IPS-11a (cell line): Measurements from ENCODE around the gene PTGER3.

ENCODE experiments used
- H3K4me3 ChIP-seq: one replicate; pipeline ENCODE4 v1.5.1; 2013; ENCODE audit warnings: low read depth, low read length, control low read depth

The PTGER3 gene

DNA sequence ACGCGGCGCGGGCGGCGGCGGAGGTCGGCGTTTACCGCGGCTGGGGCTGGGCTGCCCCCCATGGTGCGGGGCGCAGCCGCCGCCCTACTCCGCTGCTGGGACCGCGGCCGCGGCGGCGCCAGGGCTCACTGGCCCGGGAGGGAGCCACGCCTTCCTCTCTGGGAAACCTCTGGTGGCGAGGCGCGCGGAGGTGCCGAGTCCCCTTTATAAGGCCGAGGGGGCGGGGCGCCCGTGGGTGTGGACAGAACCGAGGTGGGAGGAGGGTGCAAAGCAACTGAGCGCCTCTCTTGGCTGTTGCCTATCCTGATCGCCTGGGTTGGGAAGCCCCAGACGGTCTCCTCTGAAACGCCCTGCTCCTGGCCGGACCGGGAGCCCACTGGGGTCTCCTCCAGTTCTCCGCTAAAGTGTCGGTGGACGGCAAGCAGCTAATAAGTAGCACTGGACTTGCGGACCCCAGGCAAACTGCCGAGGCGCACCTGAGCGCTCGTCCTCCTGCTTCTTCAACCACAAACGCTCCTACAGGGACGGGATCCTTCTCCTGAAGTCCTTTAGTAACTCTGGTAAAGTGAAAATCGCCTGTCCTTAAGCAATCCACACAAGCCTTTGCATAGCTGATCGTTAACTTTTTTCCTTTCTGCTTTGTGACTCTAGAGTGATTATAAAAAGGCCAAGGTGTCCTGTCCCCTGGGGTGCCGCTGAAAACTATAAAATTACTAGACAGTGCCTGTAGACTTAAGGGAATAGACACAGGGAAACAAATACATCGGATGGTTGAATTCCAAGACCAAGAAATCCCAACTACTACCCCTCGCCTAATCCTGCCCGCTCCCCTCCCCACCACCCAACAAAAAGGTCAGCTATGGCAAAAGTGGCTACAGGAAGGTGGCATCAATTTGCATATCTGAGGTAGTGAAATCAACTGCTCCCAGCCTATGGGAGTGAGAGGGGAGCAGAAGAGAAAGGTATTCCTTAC is at the start of gene PTGER3:
Gene PTGER3, minus strand, starts transcription at position 182 of the 973 bp plus-strand sequence. CDS start 239 bp downstream, outside the sequence.
- peak within 1 kb of the TSS; percentile 39 for H3K4me3 ChIP-seq

- H3K4me3 ChIP-seq = no peak overlapping the region
Observed at GRCh38 chr1:71094913-71095312, 47.3 kb upstream of the PTGER3 start.

- no peak overlapping the region for H3K4me3 ChIP-seq
Observed at GRCh38 chr1:71093938-71094337, 46.3 kb upstream of the PTGER3 start.

- no peak overlapping the region for H3K4me3 ChIP-seq
Observed at GRCh38 chr1:71089536-71090270, 42.1 kb upstream of the PTGER3 start.

DNA sequence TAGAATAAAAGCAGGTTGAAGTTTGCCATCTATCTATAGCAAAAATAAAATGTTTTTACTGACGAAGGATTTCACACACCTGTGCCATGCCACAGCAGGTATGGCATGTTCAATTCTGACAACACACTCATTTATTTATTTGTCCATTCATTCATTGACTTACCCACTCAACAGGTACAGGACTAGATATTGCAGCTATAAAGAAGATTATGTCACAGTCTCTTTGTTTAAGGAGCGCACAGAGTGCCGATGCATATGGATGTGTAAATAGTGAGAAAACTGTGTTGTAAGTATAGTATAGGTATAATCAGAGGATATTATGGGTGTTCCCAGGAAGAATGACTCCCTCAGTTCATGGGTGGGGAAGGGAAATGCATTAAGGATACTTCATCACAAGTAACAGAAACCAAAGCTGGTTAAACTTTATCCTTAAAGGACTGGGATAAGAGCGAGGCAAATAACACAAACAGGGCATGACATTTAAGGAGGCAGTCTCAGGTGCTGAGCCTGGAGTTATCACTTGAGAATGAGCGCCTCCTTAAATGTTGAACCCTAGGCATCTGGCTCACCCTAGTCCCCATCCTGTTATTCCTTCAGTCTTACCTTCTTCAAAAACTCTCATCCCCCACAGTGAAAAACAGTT is 41.1 kb upstream of the PTGER3 start:
- no peak overlapping the region for H3K4me3 ChIP-seq

GRCh38 chr1:71087713-71088112 is 40.1 kb upstream of the PTGER3 start:
- no peak overlapping the region for H3K4me3 ChIP-seq

- H3K4me3 ChIP-seq = no peak overlapping the region
Observed at GRCh38 chr1:71087060-71087459, 39.4 kb upstream of the PTGER3 start.

DNA sequence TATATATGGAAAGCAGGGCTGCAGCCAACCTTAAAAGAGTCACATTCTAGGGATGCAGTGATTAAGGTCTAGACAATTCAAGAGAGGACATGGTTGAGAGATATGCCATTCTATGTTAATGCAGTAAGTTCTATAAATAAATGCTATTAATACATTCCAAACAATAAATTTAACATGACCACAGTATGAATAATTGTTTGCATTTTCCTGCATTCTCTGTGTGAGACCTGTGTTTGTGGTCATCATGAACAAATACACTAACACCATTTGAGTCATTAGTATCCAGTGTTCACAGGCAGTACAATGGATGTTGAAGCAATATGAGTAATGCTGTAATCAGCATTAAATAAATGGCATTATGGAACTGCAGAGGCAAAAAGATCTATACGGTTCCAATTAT is 38.7 kb upstream of the PTGER3 start:
- H3K4me3 ChIP-seq = no peak overlapping the region

GRCh38 chr1:71083271-71083670 is 35.7 kb upstream of the PTGER3 start:
- no peak overlapping the region for H3K4me3 ChIP-seq

DNA sequence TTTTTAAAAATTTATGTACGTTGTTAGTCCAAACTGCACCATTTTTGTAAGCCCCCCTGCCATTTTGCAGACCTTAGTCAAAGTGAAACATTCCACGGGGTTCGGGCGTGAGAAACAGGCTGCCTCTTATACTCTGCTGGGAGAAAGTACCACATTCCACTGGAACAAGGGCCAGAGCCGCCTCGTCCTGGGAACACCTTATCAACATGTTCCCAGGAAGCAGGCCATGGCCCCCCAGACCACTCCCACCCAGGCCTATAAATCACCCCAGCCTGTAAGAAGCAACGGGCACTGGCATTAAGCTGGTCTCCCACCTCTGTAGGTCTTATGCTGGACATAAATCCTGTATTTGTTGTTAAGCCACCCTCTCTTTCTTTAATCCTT is 34.1 kb upstream of the PTGER3 start:
- peak overlapping the region; percentile 96 for H3K4me3 ChIP-seq

DNA sequence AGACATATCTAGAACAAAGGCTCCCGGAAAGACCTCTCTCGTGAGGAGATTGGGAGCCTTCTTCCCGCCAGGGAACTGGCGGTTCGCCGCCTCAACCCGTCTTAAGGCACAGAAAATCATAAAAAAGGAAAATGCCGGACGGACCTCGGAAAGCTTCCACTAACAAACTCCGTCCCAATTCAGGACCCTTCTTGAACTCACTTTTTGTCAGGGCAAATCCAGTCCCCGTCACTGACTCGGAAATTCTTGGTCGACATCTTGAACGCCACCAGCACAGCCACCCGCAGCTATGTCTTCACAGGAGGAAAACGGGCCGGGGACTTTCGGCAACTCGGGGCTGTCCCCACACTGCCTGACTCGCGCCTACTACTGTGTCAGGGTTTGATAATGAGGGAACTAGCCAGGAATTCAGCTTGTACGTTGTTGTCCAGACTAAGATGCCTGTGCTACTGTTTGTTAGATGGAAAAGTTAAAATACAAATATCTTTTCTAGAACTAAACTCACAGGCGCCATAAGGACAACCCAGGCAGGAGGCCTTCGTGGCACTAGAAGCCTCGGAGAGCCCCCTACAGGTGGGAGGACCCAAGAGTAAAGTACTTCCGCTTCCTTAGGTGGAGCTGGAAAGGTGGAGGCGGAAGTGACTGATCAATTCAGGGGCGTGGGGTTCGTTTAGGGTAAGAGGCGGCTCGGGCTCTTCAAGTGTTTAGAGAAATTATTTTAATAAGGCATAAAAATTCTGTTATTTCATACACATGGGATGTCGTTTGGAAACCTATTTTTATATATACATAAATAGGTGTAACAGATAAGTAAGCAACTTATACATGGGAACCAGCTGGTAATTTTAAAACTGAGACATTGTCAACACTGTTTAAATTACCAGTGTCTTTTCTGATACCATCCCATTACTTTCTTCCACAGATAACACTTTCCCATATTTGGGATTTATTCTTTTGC is 33.4 kb upstream of the PTGER3 start, which contains the start of gene ZRANB2:
Gene ZRANB2, minus strand, starts transcription at position 297 of the 958 bp plus-strand sequence. Its CDS starts 40 bp downstream, at position 257.
- peak within 1 kb of the TSS; percentile 96 for H3K4me3 ChIP-seq

GRCh38 chr1:71080230-71080738 is 32.7 kb upstream of the PTGER3 start:
- H3K4me3 ChIP-seq = peak overlapping the region; percentile 96

- no peak overlapping the region for H3K4me3 ChIP-seq
Observed at GRCh38 chr1:71074681-71075080, 27.1 kb upstream of the PTGER3 start.

DNA sequence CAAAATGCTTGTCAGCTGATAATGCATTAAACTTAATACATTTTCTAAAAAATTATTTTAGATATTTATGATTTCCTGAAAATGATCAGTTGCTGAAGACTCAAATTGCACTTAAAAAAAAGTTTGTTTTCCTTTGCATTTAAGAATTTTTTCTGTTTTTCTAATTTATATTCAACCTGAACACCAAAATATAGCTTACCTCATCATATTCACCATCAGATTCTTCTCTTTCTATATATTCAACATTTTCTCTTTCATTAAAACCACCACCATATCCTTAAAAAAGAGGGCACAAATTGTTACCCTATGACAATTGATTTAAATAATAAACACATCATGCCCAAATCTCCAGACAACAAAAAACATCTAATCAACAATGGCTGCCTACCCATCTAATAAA is 24.7 kb upstream of the PTGER3 start:
- H3K4me3 ChIP-seq = no peak overlapping the region

DNA sequence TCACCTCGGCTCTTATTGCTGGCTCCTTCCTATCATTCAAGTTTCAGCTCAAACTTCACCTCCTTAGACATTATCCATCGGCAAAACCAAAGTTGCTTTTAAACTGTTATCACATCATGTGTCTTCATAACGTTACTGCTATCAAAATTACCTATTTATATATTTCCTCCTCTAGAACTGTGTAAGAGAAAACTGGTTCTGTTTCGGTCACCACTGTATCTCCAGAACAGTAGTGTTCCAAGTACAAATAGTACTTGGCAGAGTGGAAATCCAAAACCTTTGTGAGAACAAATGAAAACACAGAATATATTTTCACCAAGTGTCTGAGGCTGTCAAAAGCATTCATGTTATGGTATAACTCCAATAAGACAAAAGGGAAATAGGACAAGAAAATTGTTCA is 24.1 kb upstream of the PTGER3 start:
- H3K4me3 ChIP-seq = no peak overlapping the region

GRCh38 chr1:71068325-71069240 is 21.0 kb upstream of the PTGER3 start:
- H3K4me3 ChIP-seq = no peak overlapping the region

DNA sequence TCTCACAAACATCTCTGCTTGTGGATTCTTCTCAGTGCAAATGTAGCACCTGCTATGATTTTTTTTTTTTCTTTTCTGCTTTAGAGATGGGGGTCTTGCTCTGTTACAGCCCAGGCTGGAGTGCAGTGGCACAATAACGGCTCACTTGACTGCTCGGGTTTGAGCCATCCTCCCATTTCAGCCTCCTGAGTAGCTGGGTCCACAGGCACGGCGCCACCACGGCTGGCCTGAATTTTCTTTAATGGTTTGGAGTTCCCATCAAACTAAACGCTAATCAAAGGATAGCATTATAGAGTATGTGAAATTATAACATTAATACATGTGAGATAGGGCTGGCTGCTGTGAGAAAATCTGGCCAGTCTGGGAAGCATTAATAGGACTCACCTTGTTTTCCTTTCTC is 7.2 kb upstream of the PTGER3 start:
- H3K4me3 ChIP-seq = no peak overlapping the region

DNA sequence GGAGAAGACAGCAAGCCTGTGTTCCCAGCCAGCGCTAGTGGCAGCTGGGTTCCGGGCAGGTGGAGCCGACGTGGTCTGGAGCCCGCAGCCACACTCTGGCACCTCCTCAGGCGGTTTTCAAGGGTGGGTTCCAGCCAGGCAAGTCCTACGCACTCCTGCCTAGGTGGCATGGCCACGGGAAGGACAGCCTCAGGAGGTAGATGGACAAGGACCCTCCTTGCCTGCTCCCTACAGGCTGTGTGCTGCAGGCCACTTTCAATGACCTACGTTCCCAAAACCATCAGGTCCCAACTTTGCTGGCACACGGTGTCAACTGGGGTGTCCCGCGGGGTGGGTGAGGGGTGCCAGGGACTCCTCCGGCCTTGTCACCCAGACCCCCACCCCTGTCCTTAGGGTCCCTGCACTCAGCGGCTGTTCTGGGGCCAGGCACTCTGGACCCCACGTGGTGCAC is 6.7 kb upstream of the PTGER3 start:
- no peak overlapping the region for H3K4me3 ChIP-seq

DNA sequence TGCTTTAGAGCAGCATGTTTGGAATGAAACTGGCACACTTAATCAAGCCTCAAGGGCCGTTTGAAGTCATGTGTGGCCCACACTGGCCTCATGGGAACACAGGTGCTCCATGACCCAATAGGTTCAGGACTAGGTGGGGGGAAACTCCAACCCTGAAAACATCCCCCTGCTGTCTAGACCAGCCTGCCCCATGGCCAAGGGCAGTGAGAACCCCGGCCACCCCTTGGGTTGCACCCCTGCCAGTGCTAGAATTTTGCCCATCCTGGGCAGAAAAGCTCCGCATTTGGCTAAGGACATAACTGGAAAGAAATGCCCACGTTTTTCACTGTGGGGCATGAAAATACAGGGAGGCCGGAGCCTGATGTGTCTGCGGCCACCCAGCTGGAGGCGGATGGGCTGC is 6.1 kb upstream of the PTGER3 start:
- no peak overlapping the region for H3K4me3 ChIP-seq
